COLO668 (cell line): Measurements from ENCODE around the gene LSS.
A peak's percentile ranks its signal among the peaks of the same experiment; 100 is the strongest.
"Not testable (repeated sequence)": the region's sequence is repeated elsewhere in the genome, so short reads cannot be mapped to it uniquely, and the experiment has no call there.

ENCODE experiments used
- DNase-seq: peaks from one replicate; lab custom pipeline; 2025; ENCODE audit not compliant: unreplicated experiment; lab: John Stamatoyannopoulos, UW

LSS gene

GRCh38 chr21:46206163-46207005 lies 22.2 kb downstream of the LSS start:
- DNase-seq = no peak

GRCh38 chr21:46205766-46206162 lies 22.8 kb downstream of the LSS start:
- no peak for DNase-seq

- DNase-seq = no peak
Measured at GRCh38 chr21:46205166-46205565, 23.4 kb downstream of the LSS start.

- no peak for DNase-seq
Measured at GRCh38 chr21:46203203-46203600, 25.4 kb downstream of the LSS start.

- no peak for DNase-seq
Measured at GRCh38 chr21:46202592-46203202, 25.9 kb downstream of the LSS start.

GRCh38 chr21:46200877-46201803 lies 27.4 kb downstream of the LSS start:
- DNase-seq = not testable (repeated sequence)

GRCh38 chr21:46199436-46200373 lies 28.9 kb downstream of the LSS start:
- DNase-seq = no peak

GRCh38 chr21:46196733-46197132 lies 31.8 kb downstream of the LSS start:
- DNase-seq = no peak

- DNase-seq = no peak
Measured at GRCh38 chr21:46195595-46196195, 32.9 kb downstream of the LSS start.

- DNase-seq = no peak
Measured at GRCh38 chr21:46194374-46195334, 33.9 kb downstream of the LSS start.

GRCh38 chr21:46193829-46194373 lies 34.7 kb downstream of the LSS start:
- no peak for DNase-seq

- no peak for DNase-seq
Measured at GRCh38 chr21:46191686-46192575, 36.6 kb downstream of the LSS start.

GRCh38 chr21:46191257-46191685 lies 37.3 kb downstream of the LSS start:
- no peak for DNase-seq

GRCh38 chr21:46190491-46191131 lies 38.0 kb downstream of the LSS start:
- no peak for DNase-seq

- DNase-seq = no peak
Measured at GRCh38 chr21:46189959-46190490, 38.5 kb downstream of the LSS start.

GRCh38 chr21:46189213-46189958 lies 39.2 kb downstream of the LSS start:
- DNase-seq = peak; percentile 25
